Caco-2 (cell line): ENCODE results near the gene FLNA. TPM values are rescaled to one million over a fixed set of nuclear protein-coding genes. Genes with fewer than 3 reads are reported as not detected.
"Not testable (repeated sequence)": the region's sequence is repeated elsewhere in the genome, so short reads cannot be mapped to it uniquely, and the experiment has no call there.

Source experiments
- BruUV-seq: library from RNA; stranded (reverse); fragments of 400-500 nt; replicated peaks from 2 replicates; lab custom pipeline; 2021; lab: Mats Ljungman, UMichigan
- CTCF ChIA-PET: fragments of 300-600 bp; sonication (Branson Sonifier 250); formaldehyde crosslinking; loops from one replicate; lab custom pipeline; 2022; ENCODE audit warnings: antibody characterized with exemption; lab: Charles Lee
- POLR2A ChIA-PET: fragments of 300-600 bp; sonication (Branson Sonifier 250); formaldehyde crosslinking; loops from one replicate; lab custom pipeline; 2022; ENCODE audit warnings: antibody characterized with exemption; lab: Charles Lee
- DNase-seq, 2 experiments: peaks; one replicate each; pipeline versions ENCODE4 v3.0.0 to v3.0.0-alpha.2; 2020 to 2022
- H3K27me3 ChIP-seq: replicated peaks from 2 replicates; pipeline ENCODE4 v1.6.0; 2011; ENCODE audit warnings: low read length; ENCODE audit not compliant: control insufficient read depth, insufficient read depth
- H3K36me3 ChIP-seq: 2 replicates; pipeline ENCODE4 v1.5.1; 2011; ENCODE audit warnings: low read length; ENCODE audit not compliant: control insufficient read depth, insufficient read depth
- H3K4me1 ChIP-seq: fragments of 250-450 bp; sonication (Bioruptor Pico); 2 replicates; pipeline ENCODE4 v1.5.1; 2020; ENCODE audit warnings: mild to moderate bottlenecking
- H3K4me3 ChIP-seq: 2 replicates; pipeline ENCODE4 v1.5.1; 2011; ENCODE audit warnings: low read depth, mild to moderate bottlenecking, control low read depth, low read length
- H3K9me3 ChIP-seq: fragments of 250-450 bp; sonication (Bioruptor Pico); 2 replicates; pipeline ENCODE4 v1.5.1; 2020; ENCODE audit warnings: mild to moderate bottlenecking, moderate library complexity
- H3K27ac Mint-ChIP-seq: one replicate; pipeline ENCODE4 v1.8.0; 2022; ENCODE audit warnings: mixed read lengths; ENCODE audit not compliant: unreplicated experiment
- H3K27me3 Mint-ChIP-seq: one replicate; pipeline ENCODE4 v1.8.0; 2022; ENCODE audit warnings: mixed read lengths; ENCODE audit not compliant: insufficient read depth, unreplicated experiment
- H3K36me3 Mint-ChIP-seq: one replicate; pipeline ENCODE4 v1.8.0; 2022; ENCODE audit warnings: mild to moderate bottlenecking, mixed read lengths; ENCODE audit not compliant: insufficient read depth, unreplicated experiment
- H3K4me1 Mint-ChIP-seq: one replicate; pipeline ENCODE4 v1.8.0; 2022; ENCODE audit warnings: low read depth, mixed read lengths; ENCODE audit not compliant: unreplicated experiment
- H3K4me3 Mint-ChIP-seq: one replicate; pipeline ENCODE4 v1.8.0; 2022; ENCODE audit warnings: mild to moderate bottlenecking, moderate library complexity, mixed read lengths; ENCODE audit not compliant: unreplicated experiment
- H3K9me3 Mint-ChIP-seq: one replicate; pipeline ENCODE4 v1.8.0; 2022; ENCODE audit warnings: mixed read lengths; ENCODE audit not compliant: unreplicated experiment
- intact Hi-C: fragments of 100-400 bp; cut with micrococcal nuclease; formaldehyde crosslinking; loops from one replicate; pipeline ENCODE4 v1.10.0; 2022; ENCODE audit not compliant: unreplicated experiment
- total RNA-seq: library from RNA; stranded (reverse); gene quantifications from 2 replicates; pipeline ENCODE4 v1.2.3, GENCODE V29; 2022
- TF ChIP-seq, protein P1 (sequence below), 2 experiments: fragments of 200-600 bp in 1 of 2; IDR thresholded peaks; 1 replicate in 1 of 2; 2 replicates in 1 of 2; pipeline versions ENCODE4 v1.5.1 to v1.8.0; 2011 to 2022; ENCODE audit warnings: antibody characterized with exemption in 1 of 2, control low read depth in 1 of 2, inconsistent platforms in 1 of 2, low read depth in 1 of 2, low read length in 1 of 2, mild to moderate bottlenecking in 1 of 2, moderate library complexity in 1 of 2; ENCODE audit not compliant: insufficient read depth in 1 of 2, severe bottlenecking in 1 of 2, unreplicated experiment in 1 of 2

The FLNA gene
- total RNA-seq, 1 experiment from 2014 or later: 546 TPM

DNA sequence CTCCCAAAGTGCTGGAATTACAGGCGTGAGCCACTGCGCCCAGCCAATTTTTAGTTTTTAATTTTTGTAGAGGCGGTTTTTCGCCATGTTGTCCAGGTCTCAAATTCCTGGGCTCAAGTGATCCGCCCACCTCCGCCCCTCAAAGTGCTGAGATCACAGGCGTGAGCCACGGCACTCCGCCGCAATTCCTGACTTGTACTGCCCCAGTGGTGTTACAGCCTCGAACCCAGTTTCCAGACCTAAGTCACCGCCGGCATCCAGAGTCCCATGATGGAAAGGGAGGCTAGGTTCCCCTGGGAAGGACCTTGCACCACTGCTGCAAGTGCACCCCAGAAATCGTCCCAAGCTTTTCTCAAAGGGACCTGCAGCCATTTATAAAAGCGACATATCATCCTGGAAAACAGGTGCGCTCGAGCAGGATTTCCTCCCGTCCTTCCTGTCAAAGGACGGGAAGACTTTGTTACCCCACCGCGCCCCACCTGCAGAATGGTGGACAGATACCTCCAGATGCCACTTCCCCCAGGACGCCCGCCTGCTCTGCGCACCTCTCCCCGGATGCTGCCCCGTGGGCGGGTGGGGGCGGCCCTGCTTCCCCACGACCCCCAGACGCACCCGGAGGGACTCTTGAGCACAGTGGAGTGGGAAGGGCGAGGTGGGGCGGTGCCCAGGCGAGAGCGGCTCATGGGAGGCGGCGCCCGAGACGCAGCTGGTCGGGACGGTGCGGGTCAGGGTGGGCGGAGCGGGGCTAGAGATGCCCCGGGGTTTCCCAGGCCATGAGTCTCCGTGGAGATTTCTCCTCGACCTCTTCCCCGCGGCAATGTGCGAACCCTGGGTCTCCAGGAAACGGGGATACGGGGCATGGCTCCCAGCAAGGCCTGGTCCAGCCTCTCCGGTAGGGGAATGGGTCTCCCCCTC is 22.8 kb upstream of the FLNA start:
- Mint-ChIP-seq H3K27me3 (no peaks in the 10 kb centered on the region), H3K27ac (peak overlapping the region; percentile 100), H3K4me3 (peak overlapping the region; percentile 97), H3K9me3 (no peaks in the 10 kb centered on the region), H3K36me3 (peaks cover 46% of the 10 kb centered on the region), H3K4me1 (peaks cover 8% of the 10 kb centered on the region)
- Histone ChIP-seq H3K4me1 (peaks cover 21% of the 10 kb centered on the region), H3K4me3 (peak overlapping the region; percentile 76), H3K9me3 (no peaks in the 10 kb centered on the region), H3K36me3 (peaks cover 5% of the 10 kb centered on the region), H3K27me3 (no peaks in the 10 kb centered on the region)
- TSS peak; percentile 63 for BruUV-seq
- POLR2A ChIA-PET: interaction anchor here (0.6 to 1.5 kb wide), 9 partner anchors 13 to 128 kb away, joined by 3 to 12 read pairs (median 4); partner anchors contain the start of genes EMD, PLXNA3 and SLC10A3
- DNase-seq: peak; percentile 75 to 76
- CTCF ChIA-PET: interaction anchor here (1.4 kb wide), 1 partner anchor 24 kb away, joined by 6 read pairs; no protein-coding TSS in a partner anchor
- intact Hi-C loops: no loop called here
- TF ChIP-seq, protein P1, sequence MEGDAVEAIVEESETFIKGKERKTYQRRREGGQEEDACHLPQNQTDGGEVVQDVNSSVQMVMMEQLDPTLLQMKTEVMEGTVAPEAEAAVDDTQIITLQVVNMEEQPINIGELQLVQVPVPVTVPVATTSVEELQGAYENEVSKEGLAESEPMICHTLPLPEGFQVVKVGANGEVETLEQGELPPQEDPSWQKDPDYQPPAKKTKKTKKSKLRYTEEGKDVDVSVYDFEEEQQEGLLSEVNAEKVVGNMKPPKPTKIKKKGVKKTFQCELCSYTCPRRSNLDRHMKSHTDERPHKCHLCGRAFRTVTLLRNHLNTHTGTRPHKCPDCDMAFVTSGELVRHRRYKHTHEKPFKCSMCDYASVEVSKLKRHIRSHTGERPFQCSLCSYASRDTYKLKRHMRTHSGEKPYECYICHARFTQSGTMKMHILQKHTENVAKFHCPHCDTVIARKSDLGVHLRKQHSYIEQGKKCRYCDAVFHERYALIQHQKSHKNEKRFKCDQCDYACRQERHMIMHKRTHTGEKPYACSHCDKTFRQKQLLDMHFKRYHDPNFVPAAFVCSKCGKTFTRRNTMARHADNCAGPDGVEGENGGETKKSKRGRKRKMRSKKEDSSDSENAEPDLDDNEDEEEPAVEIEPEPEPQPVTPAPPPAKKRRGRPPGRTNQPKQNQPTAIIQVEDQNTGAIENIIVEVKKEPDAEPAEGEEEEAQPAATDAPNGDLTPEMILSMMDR (IDR thresholded peaks at IDR 0.05; ENCODE audit: insufficient read depth in 1 of 2, low read depth in 1 of 2, low read length in 1 of 2, severe bottlenecking in 1 of 2, unreplicated experiment in 1 of 2): no peak

DNA sequence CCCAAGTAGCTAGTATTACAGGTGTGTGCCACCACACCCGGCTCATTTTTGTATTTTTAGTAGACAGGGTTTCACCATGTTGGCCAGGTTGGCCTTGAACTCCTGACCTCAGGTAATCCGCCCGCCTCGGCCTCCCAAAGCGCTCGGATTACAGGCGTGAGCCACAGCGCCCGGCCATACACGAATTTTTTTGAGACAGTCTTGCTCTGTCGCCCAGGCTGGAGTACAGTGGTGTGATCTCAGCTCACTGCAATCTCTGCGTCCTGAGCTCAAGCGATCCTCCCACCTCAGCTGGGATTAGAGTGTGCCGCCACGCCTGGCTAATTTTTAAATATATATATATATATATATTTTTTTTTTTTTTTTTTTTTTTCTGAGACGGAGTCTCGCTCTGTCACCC is 21.9 kb upstream of the FLNA start:
- H3K36me3 Mint-ChIP-seq: peaks cover 37% of the 10 kb centered on the region
- H3K27ac Mint-ChIP-seq, H3K9me3 ChIP-seq, BruUV-seq, H3K4me1 Mint-ChIP-seq, H3K9me3 Mint-ChIP-seq, intact Hi-C loops, H3K27me3 Mint-ChIP-seq, CTCF ChIA-PET, H3K27me3 ChIP-seq, POLR2A ChIA-PET, H3K4me3 ChIP-seq, DNase-seq, H3K36me3 ChIP-seq: not testable (repeated sequence)
- peaks cover 21% of the 10 kb centered on the region for H3K4me1 ChIP-seq
- peak overlapping the region; percentile 97 for H3K4me3 Mint-ChIP-seq

DNA sequence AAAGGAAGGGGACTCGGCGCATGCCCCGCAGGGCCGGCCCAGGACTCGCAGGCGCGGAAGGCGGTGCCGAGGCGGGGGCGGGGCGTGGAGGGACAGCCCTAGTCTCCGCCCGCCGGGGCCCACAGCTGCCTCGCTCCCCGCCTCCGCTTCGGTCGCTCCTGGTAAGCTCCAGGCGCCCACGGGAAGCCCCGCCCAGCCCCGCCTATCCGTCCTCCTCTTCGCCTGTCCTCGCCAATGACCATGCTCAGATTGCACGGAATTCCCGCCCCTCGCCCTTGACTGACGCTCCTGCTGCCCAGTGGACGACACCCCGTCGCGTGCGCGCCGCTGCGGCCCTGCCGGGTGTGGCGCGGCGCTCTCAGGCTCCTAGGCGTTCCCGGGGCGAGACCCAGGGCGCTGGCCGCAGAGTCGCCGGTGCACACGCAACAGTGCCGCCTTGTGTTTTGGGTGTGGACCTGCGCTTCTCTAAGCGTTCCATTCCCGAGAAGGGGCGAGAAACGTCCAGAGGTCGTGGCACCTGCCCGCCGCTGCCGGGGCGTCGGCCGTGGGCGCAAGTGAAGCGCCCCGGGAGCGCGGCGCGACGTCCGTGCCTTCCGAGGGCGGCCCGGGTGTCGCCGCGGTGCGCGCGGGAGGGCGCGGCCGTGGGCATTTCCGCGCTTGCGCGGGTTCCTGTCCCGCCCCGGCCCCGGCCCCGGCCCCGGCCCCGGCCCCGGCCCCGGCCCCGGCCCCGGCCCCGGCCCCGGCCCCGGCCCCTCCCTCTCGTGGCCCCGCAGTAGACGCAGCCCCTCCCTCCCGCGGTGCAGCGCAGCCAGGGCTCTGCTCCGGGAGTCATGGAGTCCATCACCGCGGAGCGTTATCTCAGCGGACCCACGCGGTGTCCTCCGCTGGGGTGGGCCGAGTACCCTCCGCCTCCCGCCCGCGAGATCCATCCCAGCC is 15.6 kb upstream of the FLNA start:
- H3K9me3 ChIP-seq, intact Hi-C loops, H3K27me3 ChIP-seq, BruUV-seq, H3K27me3 Mint-ChIP-seq, H3K36me3 Mint-ChIP-seq, H3K4me1 Mint-ChIP-seq, CTCF ChIA-PET, H3K9me3 Mint-ChIP-seq, H3K27ac Mint-ChIP-seq, H3K4me3 Mint-ChIP-seq, H3K4me1 ChIP-seq, H3K36me3 ChIP-seq, POLR2A ChIA-PET: not testable (repeated sequence)
- peak in 1 of 2 experiments; percentile 26 for DNase-seq
- peak overlapping the region; percentile 14; the same call in 1 of the 2 replicates for H3K4me3 ChIP-seq

DNA sequence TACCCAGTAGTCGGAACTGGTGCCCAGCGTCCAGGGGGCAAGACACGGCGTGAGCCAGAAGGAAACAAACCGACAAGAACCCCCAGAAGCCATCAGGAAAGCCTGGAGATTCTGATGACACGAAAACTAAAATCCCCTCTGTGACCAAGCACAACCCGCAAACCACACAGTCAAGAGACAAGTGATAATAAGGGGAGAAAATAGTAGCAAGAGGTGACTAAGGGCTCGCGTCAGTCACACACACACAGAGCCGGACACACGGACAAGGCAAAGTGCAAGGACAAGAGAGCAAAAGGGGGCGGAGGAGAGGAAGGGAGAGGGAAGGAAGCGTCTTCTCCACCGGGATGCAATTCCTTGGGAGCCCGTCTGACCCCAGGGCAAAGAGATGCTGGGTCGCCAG is 14.2 kb upstream of the FLNA start:
- H3K4me3 Mint-ChIP-seq, POLR2A ChIA-PET, H3K27me3 ChIP-seq, H3K4me3 ChIP-seq, H3K27ac Mint-ChIP-seq, H3K4me1 ChIP-seq, H3K36me3 Mint-ChIP-seq, H3K4me1 Mint-ChIP-seq, H3K9me3 Mint-ChIP-seq, BruUV-seq, H3K9me3 ChIP-seq, CTCF ChIA-PET, H3K27me3 Mint-ChIP-seq, DNase-seq, H3K36me3 ChIP-seq, intact Hi-C loops: not testable (repeated sequence)

DNA sequence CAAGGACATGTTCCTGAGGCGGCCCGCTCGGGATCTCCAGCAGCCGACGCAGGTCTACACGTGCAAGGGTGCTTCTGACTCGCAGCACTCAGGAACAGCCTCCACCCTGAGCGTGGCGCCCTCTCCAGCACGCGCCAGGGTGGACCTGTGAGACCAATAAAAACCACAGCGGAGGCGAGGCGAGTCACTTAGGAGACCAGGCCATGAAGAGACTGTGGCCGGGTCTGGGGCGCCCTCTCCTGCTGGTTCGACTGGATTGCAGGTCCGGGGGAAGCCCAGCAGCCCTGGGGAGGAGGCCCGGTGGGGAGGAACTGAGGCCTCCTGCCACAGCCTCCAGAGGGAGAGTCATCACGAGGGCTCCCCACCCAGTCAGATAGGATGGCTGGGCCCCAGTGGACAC is 13.7 kb upstream of the FLNA start:
- H3K9me3 Mint-ChIP-seq, CTCF ChIA-PET, H3K4me3 ChIP-seq, H3K4me1 Mint-ChIP-seq, BruUV-seq, intact Hi-C loops, H3K9me3 ChIP-seq, POLR2A ChIA-PET, H3K27ac Mint-ChIP-seq, H3K36me3 ChIP-seq, H3K4me1 ChIP-seq, H3K4me3 Mint-ChIP-seq, DNase-seq, H3K27me3 Mint-ChIP-seq, H3K27me3 ChIP-seq: not testable (repeated sequence)
- peaks cover 15% of the 10 kb centered on the region for H3K36me3 Mint-ChIP-seq
